GM18861 (cell line): ENCODE results near the gene ATG7.
"Not testable (repeated sequence)": the region's sequence is repeated elsewhere in the genome, so short reads cannot be mapped to it uniquely, and the experiment has no call there.

Experiments used
- ATAC-seq: cut with Tn5 transposase; IDR thresholded peaks from one replicate; pipeline ENCODE4 v1.9.1; 2021; ENCODE audit not compliant: unreplicated experiment

The ATG7 gene

GRCh38 chr3:11563865-11564185, 291.6 kb downstream of the ATG7 start:
- ATAC-seq, result no peak

- no peak for ATAC-seq
Measured at GRCh38 chr3:11564577-11565001, 292.4 kb downstream of the ATG7 start.

- no peak for ATAC-seq
Measured at GRCh38 chr3:11565072-11565471, 292.9 kb downstream of the ATG7 start.

GRCh38 chr3:11565492-11565891, 293.3 kb downstream of the ATG7 start:
- ATAC-seq, result no peak

GRCh38 chr3:11565932-11566331, 293.7 kb downstream of the ATG7 start:
- no peak for ATAC-seq

- ATAC-seq, result no peak
Measured at GRCh38 chr3:11566478-11566877, 294.3 kb downstream of the ATG7 start.

GRCh38 chr3:11566916-11567315, 294.7 kb downstream of the ATG7 start:
- ATAC-seq, result no peak

GRCh38 chr3:11567516-11568467, 295.6 kb downstream of the ATG7 start:
- no peak for ATAC-seq

- no peak for ATAC-seq
Measured at GRCh38 chr3:11568503-11569155, 296.4 kb downstream of the ATG7 start.

- ATAC-seq, result no peak
Measured at GRCh38 chr3:11569156-11569741, 297.1 kb downstream of the ATG7 start.

GRCh38 chr3:11570251-11570650, 298.1 kb downstream of the ATG7 start:
- ATAC-seq, result no peak

GRCh38 chr3:11570789-11571495, 298.7 kb downstream of the ATG7 start:
- no peak for ATAC-seq

GRCh38 chr3:11572660-11573059, 300.5 kb downstream of the ATG7 start:
- not testable (repeated sequence) for ATAC-seq

- ATAC-seq, result no peak
Measured at GRCh38 chr3:11574981-11575669, 302.9 kb downstream of the ATG7 start.

GRCh38 chr3:11575677-11576076, 303.5 kb downstream of the ATG7 start:
- ATAC-seq, result no peak

GRCh38 chr3:11576453-11576852, 304.3 kb downstream of the ATG7 start:
- ATAC-seq, result no peak

GRCh38 chr3:11578169-11578568, 306.0 kb downstream of the ATG7 start:
- no peak for ATAC-seq

GRCh38 chr3:11580645-11581044, 308.4 kb downstream of the ATG7 start:
- ATAC-seq, result no peak

GRCh38 chr3:11581237-11582190, 309.3 kb downstream of the ATG7 start:
- ATAC-seq, result no peak
